ENCODE data around the gene DIAPH3.

Gene DIAPH3

GRCh38 chr13:60155978-60156377, 7.8 kb downstream of the DIAPH3 start:
- peaks cover 3% of the 10 kb centered on the region; the same call in 1 of the 2 replicates for H3K4me1 ChIP-seq (ENCODE audit: control insufficient read depth, insufficient read depth, low read length)
- no peaks in the 10 kb centered on the region for H3K36me3 ChIP-seq (ENCODE audit: control insufficient read depth, insufficient read depth, low read length)
- H3K27me3 ChIP-seq (ENCODE audit: control insufficient read depth, insufficient read depth, low read length): no peaks in the 10 kb centered on the region
- no peak overlapping the region for H3K27ac ChIP-seq (ENCODE audit: low read length)
- no peak for DNase-seq (ENCODE audit: low read depth, low spot score)
- H3K9me3 ChIP-seq (ENCODE audit: control insufficient read depth, insufficient read depth, low read length): no peaks in the 10 kb centered on the region
- H3K4me3 ChIP-seq (ENCODE audit: low read length): no peak overlapping the region

- Histone ChIP-seq H3K36me3 (ENCODE audit: control insufficient read depth, insufficient read depth, low read length) (no peaks in the 10 kb centered on the region), H3K4me1 (ENCODE audit: control insufficient read depth, insufficient read depth, low read length) (no peaks in the 10 kb centered on the region), H3K27ac (ENCODE audit: low read length) (no peak overlapping the region), H3K27me3 (ENCODE audit: control insufficient read depth, insufficient read depth, low read length) (no peaks in the 10 kb centered on the region), H3K9me3 (ENCODE audit: control insufficient read depth, insufficient read depth, low read length) (no peaks in the 10 kb centered on the region), H3K4me3 (ENCODE audit: low read length) (no peak overlapping the region)
- no peak for DNase-seq (ENCODE audit: low read depth, low spot score)
Observed at GRCh38 chr13:60152904-60153303, 10.8 kb downstream of the DIAPH3 start.

- H3K27ac ChIP-seq (ENCODE audit: low read length): no peak overlapping the region
- H3K9me3 ChIP-seq (ENCODE audit: control insufficient read depth, insufficient read depth, low read length): no peaks in the 10 kb centered on the region
- no peak overlapping the region for H3K4me3 ChIP-seq (ENCODE audit: low read length)
- H3K27me3 ChIP-seq (ENCODE audit: control insufficient read depth, insufficient read depth, low read length): no peaks in the 10 kb centered on the region
- H3K4me1 ChIP-seq (ENCODE audit: control insufficient read depth, insufficient read depth, low read length): no peaks in the 10 kb centered on the region
- H3K36me3 ChIP-seq (ENCODE audit: control insufficient read depth, insufficient read depth, low read length): no peaks in the 10 kb centered on the region
- no peak for DNase-seq (ENCODE audit: low read depth, low spot score)
Observed at GRCh38 chr13:60152114-60152513, 11.6 kb downstream of the DIAPH3 start.

- H3K27ac ChIP-seq (ENCODE audit: low read length): no peak overlapping the region
- WGBS (ENCODE audit: insufficient coverage, insufficient read length): no CpG with 5 or more reads among the region's 2 CpGs
- H3K9me3 ChIP-seq (ENCODE audit: control insufficient read depth, insufficient read depth, low read length): no peaks in the 10 kb centered on the region
- no peaks in the 10 kb centered on the region for H3K36me3 ChIP-seq (ENCODE audit: control insufficient read depth, insufficient read depth, low read length)
- H3K4me3 ChIP-seq (ENCODE audit: low read length): no peak overlapping the region
- DNase-seq (ENCODE audit: low read depth, low spot score): no peak
- no peaks in the 10 kb centered on the region for H3K4me1 ChIP-seq (ENCODE audit: control insufficient read depth, insufficient read depth, low read length)
- H3K27me3 ChIP-seq (ENCODE audit: control insufficient read depth, insufficient read depth, low read length): no peaks in the 10 kb centered on the region
Observed at GRCh38 chr13:60150538-60150937, 13.2 kb downstream of the DIAPH3 start.

GRCh38 chr13:60148918-60149317, 14.8 kb downstream of the DIAPH3 start:
- no peaks in the 10 kb centered on the region for H3K27me3 ChIP-seq (ENCODE audit: control insufficient read depth, insufficient read depth, low read length)
- H3K27ac ChIP-seq (ENCODE audit: low read length): no peak overlapping the region
- WGBS (ENCODE audit: insufficient coverage, insufficient read length): no CpG with 5 or more reads among the region's 4 CpGs
- no peaks in the 10 kb centered on the region for H3K4me1 ChIP-seq (ENCODE audit: control insufficient read depth, insufficient read depth, low read length)
- no peak overlapping the region for H3K4me3 ChIP-seq (ENCODE audit: low read length)
- H3K36me3 ChIP-seq (ENCODE audit: control insufficient read depth, insufficient read depth, low read length): no peaks in the 10 kb centered on the region
- no peaks in the 10 kb centered on the region for H3K9me3 ChIP-seq (ENCODE audit: control insufficient read depth, insufficient read depth, low read length)
- no peak for DNase-seq (ENCODE audit: low read depth, low spot score)

GRCh38 chr13:60147361-60147760, 16.4 kb downstream of the DIAPH3 start:
- H3K4me1 ChIP-seq (ENCODE audit: control insufficient read depth, insufficient read depth, low read length): peaks cover 3% of the 10 kb centered on the region; the same call in 1 of the 2 replicates

GRCh38 chr13:60146471-60146870, 17.3 kb downstream of the DIAPH3 start:
- Histone ChIP-seq H3K4me1 (ENCODE audit: control insufficient read depth, insufficient read depth, low read length) (peaks cover 3% of the 10 kb centered on the region; the same call in 1 of the 2 replicates), H3K27me3 (ENCODE audit: control insufficient read depth, insufficient read depth, low read length) (no peaks in the 10 kb centered on the region), H3K27ac (ENCODE audit: low read length) (no peak overlapping the region), H3K4me3 (ENCODE audit: low read length) (no peak overlapping the region), H3K9me3 (ENCODE audit: control insufficient read depth, insufficient read depth, low read length) (no peaks in the 10 kb centered on the region), H3K36me3 (ENCODE audit: control insufficient read depth, insufficient read depth, low read length) (no peaks in the 10 kb centered on the region)
- DNase-seq (ENCODE audit: low read depth, low spot score): no peak
- no CpG with 5 or more reads among the region's 2 CpGs for WGBS (ENCODE audit: insufficient coverage, insufficient read length)

More at GRCh38 chr13:60147361-60147760, 16.4 kb downstream of the DIAPH3 start:
- Histone ChIP-seq H3K27ac (ENCODE audit: low read length) (no peak overlapping the region), H3K9me3 (ENCODE audit: control insufficient read depth, insufficient read depth, low read length) (no peaks in the 10 kb centered on the region), H3K4me3 (ENCODE audit: low read length) (no peak overlapping the region), H3K27me3 (ENCODE audit: control insufficient read depth, insufficient read depth, low read length) (no peaks in the 10 kb centered on the region), H3K36me3 (ENCODE audit: control insufficient read depth, insufficient read depth, low read length) (no peaks in the 10 kb centered on the region)
- DNase-seq (ENCODE audit: low read depth, low spot score): no peak

- no peak overlapping the region for H3K27ac ChIP-seq (ENCODE audit: low read length)
- H3K9me3 ChIP-seq (ENCODE audit: control insufficient read depth, insufficient read depth, low read length): no peaks in the 10 kb centered on the region
- no peaks in the 10 kb centered on the region for H3K36me3 ChIP-seq (ENCODE audit: control insufficient read depth, insufficient read depth, low read length)
- DNase-seq (ENCODE audit: low read depth, low spot score): no peak
- H3K27me3 ChIP-seq (ENCODE audit: control insufficient read depth, insufficient read depth, low read length): no peaks in the 10 kb centered on the region
- H3K4me1 ChIP-seq (ENCODE audit: control insufficient read depth, insufficient read depth, low read length): peaks cover 3% of the 10 kb centered on the region; the same call in 1 of the 2 replicates
- no CpG with 5 or more reads among the region's 3 CpGs for WGBS (ENCODE audit: insufficient coverage, insufficient read length)
- no peak overlapping the region for H3K4me3 ChIP-seq (ENCODE audit: low read length)
Observed at GRCh38 chr13:60143775-60144174, 20.0 kb downstream of the DIAPH3 start.

GRCh38 chr13:60139272-60139671, 24.5 kb downstream of the DIAPH3 start:
- Histone ChIP-seq H3K27ac (ENCODE audit: low read length) (no peak overlapping the region), H3K9me3 (ENCODE audit: control insufficient read depth, insufficient read depth, low read length) (no peaks in the 10 kb centered on the region), H3K4me1 (ENCODE audit: control insufficient read depth, insufficient read depth, low read length) (peaks cover 3% of the 10 kb centered on the region; the same call in 1 of the 2 replicates), H3K4me3 (ENCODE audit: low read length) (no peak overlapping the region), H3K27me3 (ENCODE audit: control insufficient read depth, insufficient read depth, low read length) (no peaks in the 10 kb centered on the region), H3K36me3 (ENCODE audit: control insufficient read depth, insufficient read depth, low read length) (no peaks in the 10 kb centered on the region)
- WGBS (ENCODE audit: insufficient coverage, insufficient read length): no CpG with 5 or more reads among the region's 3 CpGs
- DNase-seq (ENCODE audit: low read depth, low spot score): no peak

- H3K27ac ChIP-seq (ENCODE audit: low read length): no peak overlapping the region
- H3K27me3 ChIP-seq (ENCODE audit: control insufficient read depth, insufficient read depth, low read length): no peaks in the 10 kb centered on the region
- 100% methylated on average over 1 of the region's 1 CpG for WGBS (ENCODE audit: insufficient coverage, insufficient read length)
- H3K4me1 ChIP-seq (ENCODE audit: control insufficient read depth, insufficient read depth, low read length): peaks cover 3% of the 10 kb centered on the region; the same call in 1 of the 2 replicates
- no peaks in the 10 kb centered on the region for H3K9me3 ChIP-seq (ENCODE audit: control insufficient read depth, insufficient read depth, low read length)
- no peak overlapping the region for H3K4me3 ChIP-seq (ENCODE audit: low read length)
- H3K36me3 ChIP-seq (ENCODE audit: control insufficient read depth, insufficient read depth, low read length): no peaks in the 10 kb centered on the region
- no peak for DNase-seq (ENCODE audit: low read depth, low spot score)
Observed at GRCh38 chr13:60138674-60139073, 25.1 kb downstream of the DIAPH3 start.

- Histone ChIP-seq H3K27me3 (ENCODE audit: control insufficient read depth, insufficient read depth, low read length) (no peaks in the 10 kb centered on the region), H3K4me1 (ENCODE audit: control insufficient read depth, insufficient read depth, low read length) (peaks cover 1% of the 10 kb centered on the region; the same call in 1 of the 2 replicates), H3K4me3 (ENCODE audit: low read length) (no peak overlapping the region), H3K27ac (ENCODE audit: low read length) (no peak overlapping the region), H3K36me3 (ENCODE audit: control insufficient read depth, insufficient read depth, low read length) (no peaks in the 10 kb centered on the region), H3K9me3 (ENCODE audit: control insufficient read depth, insufficient read depth, low read length) (no peaks in the 10 kb centered on the region)
- DNase-seq (ENCODE audit: low read depth, low spot score): no peak
- no CpG with 5 or more reads among the region's 8 CpGs for WGBS (ENCODE audit: insufficient coverage, insufficient read length)
Observed at GRCh38 chr13:60137911-60138560, 25.7 kb downstream of the DIAPH3 start.
